ENCODE results near the gene CNNM4. TPM values are rescaled to one million over a fixed set of nuclear protein-coding genes. Genes with fewer than 3 reads are reported as not detected.
A peak's percentile ranks its signal among the peaks of the same experiment; 100 is the strongest.
"Not testable (repeated sequence)": the region's sequence is repeated elsewhere in the genome, so short reads cannot be mapped to it uniquely, and the experiment has no call there.

The CNNM4 gene
- total and polyA plus RNA-seq, 4 experiments from 2014 or later = 0.94 to 7.2 (median 6.0) TPM

DNA sequence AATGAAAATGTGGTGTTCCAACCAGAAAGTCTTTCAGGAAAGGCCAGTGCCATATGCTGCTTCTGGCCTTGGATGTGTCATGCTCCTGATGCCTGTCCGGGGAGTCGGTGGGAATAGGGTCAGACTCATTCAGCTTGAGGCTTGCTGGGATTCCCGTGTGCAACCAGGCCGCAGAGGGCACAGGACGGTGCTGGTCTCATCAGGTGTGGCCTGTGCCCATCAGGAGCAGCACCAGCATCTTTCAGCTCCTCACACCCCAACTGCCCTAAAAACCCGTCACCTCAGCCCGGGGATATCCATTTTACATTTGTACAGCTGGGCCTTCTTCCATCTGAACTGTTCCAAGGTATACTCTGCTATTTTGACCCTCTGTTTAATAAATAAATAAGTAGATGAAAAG is 42.0 kb downstream of the CNNM4 start:
- Histone ChIP-seq H3K4me1 (ENCODE audit: insufficient read depth, low read length) (peaks cover 43% of the 10 kb centered on the region), H3K27ac (ENCODE audit: low read depth, low read length) (no peak overlapping the region), H3K27me3 (ENCODE audit: insufficient read depth, low read length) (no peaks in the 10 kb centered on the region), H3K4me3 (ENCODE audit: low read length in 2 of 2) (no peak overlapping the region), H3K36me3 (ENCODE audit: insufficient read depth, low read length) (no peaks in the 10 kb centered on the region), H3K9me3 (ENCODE audit: control insufficient read depth in 1 of 2, low read length in 2 of 2) (no peaks in the 10 kb centered on the region)
- no peak for DNase-seq
- H3K4me1 Mint-ChIP-seq = peaks cover 9 to 21% (median 16%) of the 10 kb centered on the region in 4 donors
- no peak overlapping the region for H3K4me3 Mint-ChIP-seq
- peaks cover 11 to 14% of the 10 kb centered on the region in 2 donors for H3K36me3 Mint-ChIP-seq
- H3K9me3 Mint-ChIP-seq = peaks cover 0 to 5% (median 0%) of the 10 kb centered on the region in 8 donors
- peak overlapping the region in 2 of 7 donors; percentile 53 to 69 for H3K27ac Mint-ChIP-seq
- CTCF ChIA-PET (ENCODE audit: partially characterized antibody) = interaction anchor here (1.0 to 3.8 kb wide), 7 partner anchors 11 to 149 kb away, joined by 3 to 39 read pairs (median 4); partner anchors contain the start of genes CNNM3 and CNNM4
- POLR2A ChIA-PET (ENCODE audit: partially characterized antibody) = interaction anchor here (0.8 to 6.4 kb wide), 5 partner anchors 10 to 264 kb away, joined by 3 to 104 read pairs (median 4); partner anchors contain the start of genes ANKRD39 and CNNM3
- H3K27me3 Mint-ChIP-seq = no peaks in the 10 kb centered on the region
- intact Hi-C loops (cut with micrococcal nuclease) = loop anchor here (1.0 to 10.0 kb wide), 3 partner anchors 14 to 398 kb away; partner anchors contain the start of gene CNNM3

DNA sequence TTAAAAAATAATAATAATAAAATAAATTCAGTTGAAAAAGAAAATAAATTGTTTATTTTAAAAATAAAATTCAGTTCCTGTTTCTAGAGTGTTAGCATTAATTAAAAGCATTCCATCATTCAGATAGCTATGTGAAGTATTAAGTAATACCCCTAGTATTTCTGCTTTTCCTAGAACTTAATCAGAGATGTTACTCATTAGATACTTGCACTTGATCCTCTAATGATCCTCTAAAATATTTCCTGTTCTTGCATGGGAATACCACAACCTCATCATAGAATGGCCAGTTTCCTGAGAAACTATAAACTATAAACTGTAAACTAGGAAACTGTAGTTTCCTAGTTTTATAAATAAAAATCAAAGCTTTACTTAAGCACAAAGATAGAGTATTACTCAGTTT is 44.3 kb downstream of the CNNM4 start:
- no peak for DNase-seq
- ChIA-PET CTCF (ENCODE audit: partially characterized antibody) (interaction anchor here (1.3 to 3.8 kb wide), 5 partner anchors 10 to 156 kb away, joined by 4 to 39 read pairs (median 8); partner anchors contain the start of genes ANKRD39, CNNM3 and CNNM4), POLR2A (ENCODE audit: partially characterized antibody) (interaction anchor here (0.7 to 6.4 kb wide), 5 partner anchors 11 to 197 kb away, joined by 3 to 104 read pairs (median 4); partner anchors contain the start of genes ANKRD39 and CNNM3)
- H3K27ac ChIP-seq (ENCODE audit: low read depth, low read length) = no peak overlapping the region
- no peaks in the 10 kb centered on the region for H3K27me3 ChIP-seq (ENCODE audit: insufficient read depth, low read length)
- no peaks in the 10 kb centered on the region for H3K9me3 ChIP-seq (ENCODE audit: control insufficient read depth in 1 of 2, low read length in 2 of 2)
- H3K36me3 ChIP-seq (ENCODE audit: insufficient read depth, low read length) = peaks cover 5% of the 10 kb centered on the region
- H3K27me3 Mint-ChIP-seq = no peaks in the 10 kb centered on the region
- peak overlapping the region in 1 of 8 donors; percentile 7 for H3K4me3 Mint-ChIP-seq
- peaks cover 0 to 5% (median 0%) of the 10 kb centered on the region in 8 donors for H3K9me3 Mint-ChIP-seq
- H3K4me3 ChIP-seq (ENCODE audit: low read length in 2 of 2) = no peak overlapping the region
- H3K36me3 Mint-ChIP-seq = peaks cover 7 to 9% of the 10 kb centered on the region in 2 donors
- H3K4me1 ChIP-seq (ENCODE audit: insufficient read depth, low read length) = peaks cover 50% of the 10 kb centered on the region
- H3K4me1 Mint-ChIP-seq = peaks cover 16 to 40% (median 23%) of the 10 kb centered on the region in 4 donors
- peak overlapping the region; percentile 56 to 91 (median 67) for H3K27ac Mint-ChIP-seq
- intact Hi-C loops (cut with micrococcal nuclease) = loop anchor here (5.0 to 10.0 kb wide), 2 partner anchors 203 to 400 kb away; no protein-coding TSS in a partner anchor

DNA sequence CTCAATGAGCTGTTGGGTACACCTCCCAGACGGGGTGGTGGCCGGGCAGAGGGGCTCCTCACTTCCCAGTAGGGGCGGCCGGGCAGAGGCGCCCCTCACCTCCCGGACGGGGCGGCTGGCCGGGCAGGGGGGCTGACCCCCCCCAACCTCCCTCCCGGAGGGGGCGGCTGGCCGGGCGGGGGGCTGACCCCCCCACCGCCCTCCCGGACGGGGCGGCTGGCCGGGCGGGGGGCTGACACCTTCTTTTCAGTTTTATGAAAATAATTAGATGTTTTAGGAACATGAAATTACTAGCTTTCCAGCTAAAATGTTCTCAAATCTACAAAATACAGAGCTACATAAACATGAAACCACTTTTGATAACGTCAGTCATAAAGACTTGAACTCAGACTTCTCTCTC is 45.2 kb downstream of the CNNM4 start:
- Mint-ChIP-seq H3K36me3 (peaks cover 9 to 10% of the 10 kb centered on the region in 2 donors), H3K27ac (peak overlapping the region; percentile 91 to 100 (median 98)), H3K4me3 (peak overlapping the region in 6 of 8 donors; percentile 83 to 92 (median 87)), H3K4me1 (peaks cover 16 to 44% (median 24%) of the 10 kb centered on the region in 4 donors)
- not testable (repeated sequence) for H3K27me3 ChIP-seq (ENCODE audit: insufficient read depth, low read length); H3K36me3 ChIP-seq (ENCODE audit: insufficient read depth, low read length); H3K27me3 Mint-ChIP-seq; H3K9me3 ChIP-seq (ENCODE audit: control insufficient read depth in 1 of 2, low read length in 2 of 2); DNase-seq; H3K4me3 ChIP-seq (ENCODE audit: low read length in 2 of 2); H3K9me3 Mint-ChIP-seq
- ChIA-PET POLR2A (ENCODE audit: partially characterized antibody) (interaction anchor here (0.7 to 6.4 kb wide), 10 partner anchors 10 to 212 kb away, joined by 3 to 104 read pairs (median 6); partner anchors contain the start of genes ANKRD39, CNNM3, CNNM4 and KANSL3), CTCF (ENCODE audit: partially characterized antibody) (interaction anchor here (1.0 to 3.0 kb wide), 7 partner anchors 9 to 306 kb away, joined by 3 to 10 read pairs (median 6); partner anchors contain the start of genes ANKRD36, ANKRD39, CNNM3 and CNNM4)
- Histone ChIP-seq H3K27ac (ENCODE audit: low read depth, low read length) (peak overlapping the region; percentile 22), H3K4me1 (ENCODE audit: insufficient read depth, low read length) (peaks cover 46% of the 10 kb centered on the region)
- intact Hi-C loops (cut with micrococcal nuclease) = loop anchor here (1.0 to 10.0 kb wide), 2 partner anchors 10 to 401 kb away; partner anchors contain the start of gene CNNM3

DNA sequence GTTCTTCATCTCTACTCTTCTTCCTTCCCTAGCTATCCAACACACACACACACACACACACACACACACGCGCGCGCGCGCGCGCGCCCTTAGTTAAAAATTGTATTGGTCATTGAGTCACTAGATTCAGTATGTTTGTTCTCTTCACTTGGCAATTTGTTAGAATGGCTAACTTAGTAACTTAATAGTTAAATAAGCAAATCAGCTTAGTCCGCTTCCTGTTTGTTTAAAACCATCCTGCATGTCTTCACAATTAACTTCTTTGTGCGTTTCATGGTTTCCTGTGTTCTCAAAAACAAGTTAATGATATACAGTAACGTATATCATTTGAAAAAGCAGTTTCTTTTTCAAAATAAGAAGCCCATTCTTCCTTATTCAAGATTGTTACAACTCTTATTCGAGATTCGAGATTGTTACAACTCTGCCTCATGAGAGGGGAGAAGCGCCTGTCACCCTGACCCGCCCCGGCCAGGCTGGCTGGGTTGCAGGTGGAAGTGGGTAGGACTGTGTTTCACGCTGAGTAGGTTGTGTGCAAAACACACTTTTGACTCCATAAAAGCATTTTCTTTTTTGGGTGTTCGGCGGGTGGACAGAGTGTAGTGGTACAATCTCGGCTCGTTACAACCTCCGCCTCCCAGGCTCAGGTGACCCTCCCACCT is 45.9 kb downstream of the CNNM4 start:
- Mint-ChIP-seq H3K36me3 (peaks cover 9 to 10% of the 10 kb centered on the region in 2 donors), H3K4me1 (peaks cover 16 to 47% (median 27%) of the 10 kb centered on the region in 4 donors), H3K9me3 (peaks cover 0 to 5% (median 0%) of the 10 kb centered on the region in 8 donors), H3K27ac (peak overlapping the region; percentile 91 to 100 (median 98)), H3K27me3 (no peaks in the 10 kb centered on the region), H3K4me3 (peak overlapping the region; percentile 79 to 92 (median 86))
- POLR2A ChIA-PET (ENCODE audit: partially characterized antibody) = interaction anchor here (0.7 to 6.4 kb wide), 16 partner anchors 10 to 254 kb away, joined by 3 to 104 read pairs (median 4); partner anchors contain the start of genes ANKRD39, CNNM3, CNNM4 and KANSL3
- intact Hi-C loops (cut with micrococcal nuclease) = loop anchor here (1.0 to 10.0 kb wide), 2 partner anchors 10 to 402 kb away; partner anchors contain the start of gene CNNM3
- H3K36me3 ChIP-seq (ENCODE audit: insufficient read depth, low read length) = peaks cover 5% of the 10 kb centered on the region
- H3K9me3 ChIP-seq (ENCODE audit: control insufficient read depth in 1 of 2, low read length in 2 of 2) = no peaks in the 10 kb centered on the region
- no peaks in the 10 kb centered on the region for H3K27me3 ChIP-seq (ENCODE audit: insufficient read depth, low read length)
- DNase-seq = peak; percentile 68 to 82 (median 78)
- H3K4me3 ChIP-seq (ENCODE audit: low read length in 2 of 2) = peak overlapping the region in 1 of 2 donors; percentile 38
- CTCF ChIA-PET (ENCODE audit: partially characterized antibody) = interaction anchor here (0.7 to 3.0 kb wide), 9 partner anchors 8 to 306 kb away, joined by 3 to 10 read pairs (median 5); partner anchors contain the start of genes ANKRD36, ANKRD39, CNNM3 and CNNM4
- H3K27ac ChIP-seq (ENCODE audit: low read depth, low read length) = peak overlapping the region; percentile 22
- peaks cover 39% of the 10 kb centered on the region for H3K4me1 ChIP-seq (ENCODE audit: insufficient read depth, low read length)

DNA sequence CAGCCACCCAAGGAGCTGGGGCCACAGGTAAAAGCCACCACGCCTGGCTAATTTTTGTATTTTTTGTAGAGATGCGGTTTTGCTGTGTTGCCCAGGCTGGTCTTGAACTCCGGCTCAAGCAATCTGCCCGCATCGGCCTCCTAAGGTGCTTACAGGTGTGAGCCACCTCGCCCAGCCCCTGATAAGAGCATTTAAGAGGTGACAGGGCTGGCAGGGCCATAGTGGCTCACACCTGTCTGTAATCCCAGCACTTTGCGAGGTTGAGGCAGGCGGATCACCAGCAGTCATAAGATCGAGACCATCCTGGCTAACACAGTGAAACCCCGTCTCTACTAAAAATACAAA is 46.4 kb downstream of the CNNM4 start:
- DNase-seq = no peak
- Histone ChIP-seq H3K9me3 (ENCODE audit: control insufficient read depth in 1 of 2, low read length in 2 of 2) (no peaks in the 10 kb centered on the region), H3K4me3 (ENCODE audit: low read length in 2 of 2) (peak overlapping the region in 1 of 2 donors; percentile 38), H3K4me1 (ENCODE audit: insufficient read depth, low read length) (peaks cover 34% of the 10 kb centered on the region), H3K27ac (ENCODE audit: low read depth, low read length) (peak overlapping the region; percentile 22), H3K27me3 (ENCODE audit: insufficient read depth, low read length) (no peaks in the 10 kb centered on the region), H3K36me3 (ENCODE audit: insufficient read depth, low read length) (peaks cover 5% of the 10 kb centered on the region)
- no peaks in the 10 kb centered on the region for H3K27me3 Mint-ChIP-seq
- intact Hi-C loops (cut with micrococcal nuclease) = loop anchor here (10.0 kb wide), 1 partner anchor 402 kb away; no protein-coding TSS in a partner anchor
- ChIA-PET CTCF (ENCODE audit: partially characterized antibody) (interaction anchor here (0.7 to 3.0 kb wide), 7 partner anchors 9 to 305 kb away, joined by 3 to 10 read pairs (median 4); partner anchors contain the start of genes ANKRD36, ANKRD39, CNNM3 and CNNM4), POLR2A (ENCODE audit: partially characterized antibody) (interaction anchor here (1.0 to 6.4 kb wide), 12 partner anchors 9 to 169 kb away, joined by 3 to 104 read pairs (median 5); partner anchors contain the start of genes ANKRD39, CNNM3, CNNM4 and KANSL3)
- H3K4me1 Mint-ChIP-seq = peaks cover 16 to 52% (median 31%) of the 10 kb centered on the region in 4 donors
- peak overlapping the region; percentile 91 to 100 (median 98) for H3K27ac Mint-ChIP-seq
- peaks cover 10% of the 10 kb centered on the region in 2 donors for H3K36me3 Mint-ChIP-seq
- H3K9me3 Mint-ChIP-seq = peaks cover 0 to 5% (median 0%) of the 10 kb centered on the region in 8 donors
- peak overlapping the region; percentile 79 to 92 (median 86) for H3K4me3 Mint-ChIP-seq

DNA sequence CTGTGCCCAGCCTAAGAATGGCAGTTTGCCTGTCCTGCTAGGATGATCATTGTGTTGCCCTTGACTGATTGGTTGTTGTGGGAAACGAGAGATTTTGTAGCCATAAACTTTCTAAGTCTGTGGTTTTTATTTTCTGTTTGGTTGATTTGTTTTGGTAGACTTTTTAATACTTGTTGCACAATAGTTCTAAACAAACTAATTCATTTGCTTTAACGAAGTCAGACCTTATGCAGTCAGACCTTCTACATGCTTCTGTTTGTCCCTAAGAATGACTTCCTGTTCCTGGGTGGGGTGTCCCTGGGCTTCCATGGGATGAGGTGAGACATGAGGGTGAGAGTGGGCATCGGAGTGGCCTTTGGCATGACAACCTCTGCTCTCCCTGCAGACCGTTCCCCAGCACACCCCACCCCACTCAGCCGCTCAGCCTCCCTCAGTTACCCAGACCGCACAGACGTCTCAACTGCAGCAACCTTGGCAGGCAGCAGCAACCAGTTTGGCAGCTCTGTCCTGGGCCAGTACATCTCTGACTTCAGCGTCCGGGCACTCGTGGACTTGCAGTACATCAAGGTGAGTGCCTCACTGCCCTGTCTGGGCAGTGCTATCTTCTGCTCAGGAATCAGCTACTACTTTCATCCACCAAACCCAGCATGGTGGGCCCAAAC is 47.6 kb downstream of the CNNM4 start:
- Mint-ChIP-seq H3K36me3 (peaks cover 10 to 14% of the 10 kb centered on the region in 2 donors), H3K4me3 (peak overlapping the region in 7 of 8 donors; percentile 21 to 55 (median 39)), H3K9me3 (peaks cover 0 to 5% (median 0%) of the 10 kb centered on the region in 8 donors), H3K4me1 (peaks cover 23 to 59% (median 40%) of the 10 kb centered on the region in 4 donors), H3K27ac (peak overlapping the region; percentile 75 to 98 (median 86)), H3K27me3 (no peaks in the 10 kb centered on the region)
- no peaks in the 10 kb centered on the region for H3K9me3 ChIP-seq (ENCODE audit: control insufficient read depth in 1 of 2, low read length in 2 of 2)
- no peaks in the 10 kb centered on the region for H3K27me3 ChIP-seq (ENCODE audit: insufficient read depth, low read length)
- no peak for DNase-seq
- intact Hi-C loops (cut with micrococcal nuclease) = loop anchor here (10.0 kb wide), 1 partner anchor 404 kb away; no protein-coding TSS in a partner anchor
- POLR2A ChIA-PET (ENCODE audit: partially characterized antibody) = interaction anchor here (1.3 to 6.4 kb wide), 4 partner anchors 8 to 59 kb away, joined by 3 to 104 read pairs (median 10); partner anchors contain the start of genes ANKRD39 and CNNM3
- peaks cover 27% of the 10 kb centered on the region for H3K4me1 ChIP-seq (ENCODE audit: insufficient read depth, low read length)
- H3K4me3 ChIP-seq (ENCODE audit: low read length in 2 of 2) = no peak overlapping the region
- no peak overlapping the region for H3K27ac ChIP-seq (ENCODE audit: low read depth, low read length)
- H3K36me3 ChIP-seq (ENCODE audit: insufficient read depth, low read length) = peaks cover 5% of the 10 kb centered on the region
- CTCF ChIA-PET (ENCODE audit: partially characterized antibody) = interaction anchor here (1.2 to 3.0 kb wide), 3 partner anchors 8 to 48 kb away, joined by 3 to 8 read pairs (median 4); partner anchors contain the start of genes CNNM3 and CNNM4

Measured in CD4-positive, alpha-beta memory T cell (primary cell).